ENCODE results near the gene MTF2.

DNA sequence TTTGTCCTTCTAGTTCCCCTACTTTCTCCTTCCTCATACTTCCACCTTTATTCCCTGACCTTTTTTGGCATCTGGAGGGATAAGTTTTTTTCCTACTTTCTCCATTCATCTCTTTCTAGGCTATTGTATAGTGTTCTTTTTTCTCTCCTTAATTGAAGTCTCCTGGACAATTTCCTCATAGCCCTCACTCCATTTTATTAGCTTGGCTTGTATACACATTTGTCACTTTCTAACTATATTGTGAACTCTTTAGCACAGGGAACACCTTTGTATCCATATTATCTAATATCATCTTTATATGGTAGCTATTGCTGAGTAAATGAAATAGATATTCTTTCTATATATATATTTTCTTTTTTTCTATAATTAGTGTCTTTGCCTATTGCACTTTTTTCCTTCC lies 53.6 kb downstream of the MTF2 start:
- no peak for TF ChIP-seq CTCF (IDR thresholded peaks at IDR 0.05)
- no peak for TF ChIP-seq POLR2A (IDR thresholded peaks at IDR 0.05)
